ENCODE data around the gene TMEM18.
A peak's percentile ranks its signal among the peaks of the same experiment; 100 is the strongest.

Gene TMEM18

DNA sequence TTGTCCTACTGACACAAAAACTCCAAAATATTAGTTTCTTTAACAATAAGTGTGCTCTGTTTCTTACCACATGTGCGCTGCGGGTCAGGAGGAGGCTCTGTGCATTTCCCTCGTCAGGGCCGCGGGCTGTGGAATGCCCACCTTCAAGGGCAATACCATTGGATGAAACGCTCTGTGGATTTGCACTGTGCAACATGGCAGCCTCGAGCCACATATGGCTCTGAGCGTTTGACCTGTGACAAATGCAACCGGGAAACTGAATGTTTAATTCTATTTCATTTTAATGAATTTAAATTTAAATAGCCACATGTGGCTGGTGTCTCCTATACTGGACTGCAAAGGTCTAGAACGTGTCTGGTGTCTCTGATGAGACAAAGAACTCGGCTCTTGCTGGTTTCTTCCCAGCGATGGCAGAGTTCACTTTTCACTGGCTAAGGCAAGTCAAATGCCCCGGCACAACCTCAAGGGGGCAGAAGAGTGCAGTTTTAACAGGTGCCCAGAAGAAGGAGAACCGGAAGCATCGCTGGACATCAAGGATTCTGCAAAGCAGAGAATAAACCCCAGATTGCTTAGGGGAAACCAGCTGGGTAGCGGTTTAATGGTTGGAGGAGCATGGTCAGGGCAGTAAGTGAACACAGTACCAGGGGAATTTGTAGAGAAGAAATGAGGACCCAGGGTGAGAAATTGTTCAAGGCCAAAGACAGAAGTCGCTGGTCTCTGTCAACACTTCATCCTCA, 37.0 kb upstream of the TMEM18 start:
- Histone ChIP-seq H3K23ac (ENCODE audit: low read length) (no peak overlapping the region), H4K5ac (ENCODE audit: low read length) (no peak overlapping the region), H3K27ac (ENCODE audit: low read depth, low read length) (no peak overlapping the region), H3K4ac (ENCODE audit: low read depth, low read length) (no peak overlapping the region), H3K18ac (ENCODE audit: low read length) (no peak overlapping the region), H3K79me2 (ENCODE audit: control insufficient read depth, insufficient read depth, low read length) (no peaks in the 10 kb centered on the region), H3K9ac (ENCODE audit: low read length) (no peak overlapping the region), H4K8ac (ENCODE audit: low read depth, low read length) (no peak overlapping the region), H3K4me2 (ENCODE audit: low read length) (no peak overlapping the region), H3K56ac (ENCODE audit: low read length) (no peak overlapping the region), H2AK5ac (ENCODE audit: low read length) (no peak overlapping the region), H3K79me1 (ENCODE audit: low read length) (no peaks in the 10 kb centered on the region), H2BK15ac (replicated peaks; ENCODE audit: low read depth) (no peak overlapping the region), H3K27me3 (ENCODE audit: insufficient read depth, low read length, poor library complexity) (no peaks in the 10 kb centered on the region), H2BK120ac (ENCODE audit: low read depth, low read length) (no peak overlapping the region), H3K36me3 (ENCODE audit: control insufficient read depth, insufficient read depth, low read length) (no peaks in the 10 kb centered on the region), H3K4me3 (ENCODE audit: low read length) (no peak overlapping the region), H3K4me1 (ENCODE audit: control insufficient read depth, low read depth, low read length) (no peaks in the 10 kb centered on the region), H2BK5ac (ENCODE audit: low read length) (no peak overlapping the region)
- peak; percentile 68 for DNase-seq
- WGBS (ENCODE audit: extremely low coverage, insufficient coverage, low lambda C conversion rate): no CpG with 5 or more reads among the region's 17 CpGs

DNA sequence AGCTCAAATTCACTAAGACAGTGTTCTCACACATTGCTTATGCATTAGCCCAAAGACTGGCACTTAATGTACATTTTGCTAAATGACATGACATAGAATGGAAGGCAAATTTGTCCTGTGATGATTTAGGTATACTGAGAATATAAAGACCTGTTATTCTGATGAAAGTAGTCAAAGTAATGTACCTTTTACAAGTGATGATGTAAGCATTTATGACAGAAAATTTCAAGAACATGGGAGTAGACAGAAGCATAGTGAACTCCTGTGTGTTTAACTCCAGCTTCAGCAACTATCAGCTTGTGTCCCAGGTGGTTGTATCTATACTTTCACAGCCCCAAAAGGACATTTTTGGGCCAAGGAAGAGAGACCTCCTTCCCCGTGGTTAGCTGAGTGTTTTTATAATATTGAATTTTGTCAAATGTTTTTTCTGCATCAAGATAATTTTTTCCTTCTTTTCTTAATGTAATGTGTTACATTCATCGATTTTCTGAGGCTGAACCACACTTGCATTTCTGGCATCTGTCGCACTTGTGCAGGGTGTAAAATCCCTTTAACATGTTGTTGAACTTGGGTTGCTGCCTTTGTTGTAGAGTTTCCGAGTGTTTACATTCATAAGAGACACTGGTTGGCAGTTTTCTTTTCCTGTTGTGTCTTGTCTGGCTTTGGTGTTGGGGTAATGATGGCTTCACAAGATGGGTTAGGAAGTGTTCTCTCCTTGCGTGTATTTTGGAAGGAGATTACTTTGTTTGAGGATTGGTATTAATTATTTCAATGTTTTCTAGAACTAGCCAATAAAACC, 33.9 kb upstream of the TMEM18 start:
- H3K27ac ChIP-seq (ENCODE audit: low read depth, low read length): no peak overlapping the region
- no peak for DNase-seq
- no peaks in the 10 kb centered on the region for H3K79me1 ChIP-seq (ENCODE audit: low read length)
- H2BK15ac ChIP-seq (replicated peaks; ENCODE audit: low read depth): no peak overlapping the region
- no peaks in the 10 kb centered on the region for H3K27me3 ChIP-seq (ENCODE audit: insufficient read depth, low read length, poor library complexity)
- no peak overlapping the region for H2BK5ac ChIP-seq (ENCODE audit: low read length)
- no peak overlapping the region for H3K4ac ChIP-seq (ENCODE audit: low read depth, low read length)
- no peaks in the 10 kb centered on the region for H3K4me1 ChIP-seq (ENCODE audit: control insufficient read depth, low read depth, low read length)
- no peak overlapping the region for H3K9ac ChIP-seq (ENCODE audit: low read length)
- H3K4me2 ChIP-seq (ENCODE audit: low read length): no peak overlapping the region
- H4K5ac ChIP-seq (ENCODE audit: low read length): no peak overlapping the region
- no CpG with 5 or more reads among the region's 5 CpGs for WGBS (ENCODE audit: extremely low coverage, insufficient coverage, low lambda C conversion rate)
- no peaks in the 10 kb centered on the region for H3K36me3 ChIP-seq (ENCODE audit: control insufficient read depth, insufficient read depth, low read length)
- H2BK120ac ChIP-seq (ENCODE audit: low read depth, low read length): no peak overlapping the region
- H3K4me3 ChIP-seq (ENCODE audit: low read length): no peak overlapping the region
- H4K8ac ChIP-seq (ENCODE audit: low read depth, low read length): no peak overlapping the region
- no peak overlapping the region for H3K56ac ChIP-seq (ENCODE audit: low read length)
- H2AK5ac ChIP-seq (ENCODE audit: low read length): no peak overlapping the region
- no peaks in the 10 kb centered on the region for H3K79me2 ChIP-seq (ENCODE audit: control insufficient read depth, insufficient read depth, low read length)
- no peak overlapping the region for H3K23ac ChIP-seq (ENCODE audit: low read length)
- H3K18ac ChIP-seq (ENCODE audit: low read length): no peak overlapping the region

DNA sequence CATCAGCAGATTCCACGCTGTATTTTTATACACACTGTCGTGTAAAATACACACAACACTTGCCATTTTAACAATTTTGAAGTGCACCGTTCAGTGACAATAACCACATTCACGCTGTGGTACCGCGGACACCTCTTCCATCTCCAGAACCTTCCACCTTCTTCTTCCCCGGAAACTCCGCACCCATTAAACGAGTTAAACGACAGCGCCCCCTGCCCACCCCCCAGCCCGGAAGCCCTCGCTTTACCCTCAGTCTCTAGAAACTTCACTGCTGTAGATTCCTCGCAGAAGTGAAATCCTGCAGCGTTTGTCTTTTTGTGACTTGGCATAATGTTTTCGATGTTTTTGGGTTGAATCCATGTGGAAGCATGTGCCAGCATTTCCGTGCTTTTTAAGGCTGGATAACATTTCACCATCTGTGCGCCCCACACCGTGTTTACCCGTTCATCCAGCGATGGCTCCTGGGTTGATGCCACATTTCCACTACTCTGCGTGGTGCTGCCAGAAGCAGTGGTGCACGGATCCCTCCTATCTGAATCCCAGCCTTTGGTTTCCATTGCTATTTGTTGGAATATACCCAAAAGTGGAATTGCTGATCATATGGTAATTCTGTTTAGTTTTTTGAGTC, 32.0 kb upstream of the TMEM18 start:
- peak; percentile 11 for DNase-seq
- Histone ChIP-seq H3K4me2 (ENCODE audit: low read length) (no peak overlapping the region), H3K23ac (ENCODE audit: low read length) (no peak overlapping the region), H3K9ac (ENCODE audit: low read length) (no peak overlapping the region), H3K79me1 (ENCODE audit: low read length) (no peaks in the 10 kb centered on the region), H3K56ac (ENCODE audit: low read length) (no peak overlapping the region), H3K36me3 (ENCODE audit: control insufficient read depth, insufficient read depth, low read length) (no peaks in the 10 kb centered on the region), H3K4me1 (ENCODE audit: control insufficient read depth, low read depth, low read length) (no peaks in the 10 kb centered on the region), H3K4me3 (ENCODE audit: low read length) (no peak overlapping the region), H3K18ac (ENCODE audit: low read length) (no peak overlapping the region), H3K4ac (ENCODE audit: low read depth, low read length) (no peak overlapping the region), H3K27ac (ENCODE audit: low read depth, low read length) (no peak overlapping the region), H3K27me3 (ENCODE audit: insufficient read depth, low read length, poor library complexity) (no peaks in the 10 kb centered on the region), H4K8ac (ENCODE audit: low read depth, low read length) (no peak overlapping the region), H2BK15ac (replicated peaks; ENCODE audit: low read depth) (no peak overlapping the region), H2AK5ac (ENCODE audit: low read length) (no peak overlapping the region), H3K79me2 (ENCODE audit: control insufficient read depth, insufficient read depth, low read length) (no peaks in the 10 kb centered on the region), H4K5ac (ENCODE audit: low read length) (no peak overlapping the region), H2BK120ac (ENCODE audit: low read depth, low read length) (no peak overlapping the region), H2BK5ac (ENCODE audit: low read length) (no peak overlapping the region)
- no CpG with 5 or more reads among the region's 23 CpGs for WGBS (ENCODE audit: extremely low coverage, insufficient coverage, low lambda C conversion rate)

DNA sequence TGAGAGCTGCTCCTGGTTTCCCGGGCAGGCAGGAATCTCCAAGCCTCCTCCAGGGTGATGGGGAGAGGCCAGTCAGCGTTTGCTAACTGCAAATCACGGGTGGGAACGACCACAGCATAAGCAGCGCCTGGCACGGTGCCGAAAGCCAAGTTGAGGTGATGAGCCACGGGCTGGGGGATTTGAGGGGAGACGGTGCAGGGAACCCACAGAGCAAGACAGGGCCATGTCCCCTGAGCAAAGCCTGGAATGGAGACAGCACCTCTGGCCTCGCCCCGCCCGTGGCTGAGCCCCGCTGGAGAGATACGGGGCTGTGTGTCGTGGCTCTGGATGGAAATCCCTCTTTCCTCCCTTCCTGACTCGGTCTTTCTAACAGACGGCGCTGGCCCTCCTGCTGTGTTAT, 31.5 kb upstream of the TMEM18 start:
- Histone ChIP-seq H3K27me3 (ENCODE audit: insufficient read depth, low read length, poor library complexity) (no peaks in the 10 kb centered on the region), H2BK5ac (ENCODE audit: low read length) (no peak overlapping the region), H3K4ac (ENCODE audit: low read depth, low read length) (no peak overlapping the region), H3K23ac (ENCODE audit: low read length) (no peak overlapping the region), H3K4me1 (ENCODE audit: control insufficient read depth, low read depth, low read length) (no peaks in the 10 kb centered on the region), H4K8ac (ENCODE audit: low read depth, low read length) (no peak overlapping the region), H4K5ac (ENCODE audit: low read length) (no peak overlapping the region), H3K18ac (ENCODE audit: low read length) (no peak overlapping the region), H2BK15ac (replicated peaks; ENCODE audit: low read depth) (no peak overlapping the region), H3K27ac (ENCODE audit: low read depth, low read length) (no peak overlapping the region), H3K36me3 (ENCODE audit: control insufficient read depth, insufficient read depth, low read length) (no peaks in the 10 kb centered on the region), H2AK5ac (ENCODE audit: low read length) (no peak overlapping the region), H2BK120ac (ENCODE audit: low read depth, low read length) (no peak overlapping the region), H3K4me2 (ENCODE audit: low read length) (no peak overlapping the region), H3K79me2 (ENCODE audit: control insufficient read depth, insufficient read depth, low read length) (no peaks in the 10 kb centered on the region), H3K9ac (ENCODE audit: low read length) (no peak overlapping the region), H3K4me3 (ENCODE audit: low read length) (no peak overlapping the region), H3K79me1 (ENCODE audit: low read length) (no peaks in the 10 kb centered on the region), H3K56ac (ENCODE audit: low read length) (no peak overlapping the region)
- no CpG with 5 or more reads among the region's 18 CpGs for WGBS (ENCODE audit: extremely low coverage, insufficient coverage, low lambda C conversion rate)
- no peak for DNase-seq

DNA sequence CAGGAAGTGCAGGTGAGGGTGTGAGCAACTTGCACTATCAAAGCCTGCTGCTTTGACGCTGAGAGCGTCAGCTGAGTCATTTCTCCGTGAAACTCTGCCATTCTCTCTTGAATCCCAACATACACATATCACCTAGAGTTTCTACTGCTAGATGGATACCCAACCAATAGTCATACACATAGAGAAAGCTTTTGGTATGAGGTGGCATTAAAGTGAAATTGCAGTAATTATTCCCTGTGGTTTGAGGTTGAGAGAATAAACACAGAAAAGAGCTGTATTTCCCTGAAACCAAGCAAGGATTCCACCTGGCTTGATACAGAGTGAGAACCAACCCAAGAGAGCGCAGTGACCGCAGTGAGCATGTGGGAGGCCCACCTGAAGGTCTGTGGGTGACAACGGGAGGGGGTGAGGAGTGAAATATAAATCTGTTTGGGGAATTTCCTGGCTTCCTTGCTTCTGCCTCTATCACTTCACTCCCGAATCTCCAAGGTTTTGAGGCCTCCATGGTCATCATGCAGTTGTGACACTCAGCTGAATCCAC, 28.8 kb upstream of the TMEM18 start:
- WGBS (ENCODE audit: extremely low coverage, insufficient coverage, low lambda C conversion rate): no CpG with 5 or more reads among the region's 7 CpGs
- Histone ChIP-seq H3K27me3 (ENCODE audit: insufficient read depth, low read length, poor library complexity) (no peaks in the 10 kb centered on the region), H2BK5ac (ENCODE audit: low read length) (no peak overlapping the region)

More for the DNA sequence above, 28.8 kb upstream of the TMEM18 start:
- H3K27ac ChIP-seq (ENCODE audit: low read depth, low read length): no peak overlapping the region
- H2BK15ac ChIP-seq (replicated peaks; ENCODE audit: low read depth): no peak overlapping the region
- H3K18ac ChIP-seq (ENCODE audit: low read length): no peak overlapping the region
- H3K4ac ChIP-seq (ENCODE audit: low read depth, low read length): no peak overlapping the region
- H3K4me2 ChIP-seq (ENCODE audit: low read length): no peak overlapping the region
- no peak overlapping the region for H4K8ac ChIP-seq (ENCODE audit: low read depth, low read length)
- no peak overlapping the region for H3K56ac ChIP-seq (ENCODE audit: low read length)
- H3K23ac ChIP-seq (ENCODE audit: low read length): no peak overlapping the region
- H3K79me1 ChIP-seq (ENCODE audit: low read length): no peaks in the 10 kb centered on the region
- no peak overlapping the region for H4K5ac ChIP-seq (ENCODE audit: low read length)
- H3K4me1 ChIP-seq (ENCODE audit: control insufficient read depth, low read depth, low read length): no peaks in the 10 kb centered on the region
- H3K79me2 ChIP-seq (ENCODE audit: control insufficient read depth, insufficient read depth, low read length): no peaks in the 10 kb centered on the region
- H3K4me3 ChIP-seq (ENCODE audit: low read length): no peak overlapping the region
- H3K9ac ChIP-seq (ENCODE audit: low read length): no peak overlapping the region
- H2AK5ac ChIP-seq (ENCODE audit: low read length): no peak overlapping the region
- DNase-seq: no peak
- no peak overlapping the region for H2BK120ac ChIP-seq (ENCODE audit: low read depth, low read length)
- no peaks in the 10 kb centered on the region for H3K36me3 ChIP-seq (ENCODE audit: control insufficient read depth, insufficient read depth, low read length)
